ENCODE data around the gene ALAS1. TPM values are rescaled to one million over a fixed set of nuclear protein-coding genes. Genes with fewer than 3 reads are reported as not detected.

Gene ALAS1
- total RNA-seq, 1 donor from 2014 or later: 41.5 TPM

GRCh38 chr3:52173101-52173500, 24.9 kb upstream of the ALAS1 start:
- Histone ChIP-seq H3K36me3 (no peaks in the 10 kb centered on the region), H3K27me3 (no peaks in the 10 kb centered on the region), H3K27ac (no peak overlapping the region), H3K4me3 (no peak overlapping the region), H3K4me1 (peaks cover 10% of the 10 kb centered on the region), H3K9me3 (no peaks in the 10 kb centered on the region)
- TF ChIP-seq POLR2A (IDR thresholded peaks at IDR 0.05): no peak
- TF ChIP-seq, protein P1, sequence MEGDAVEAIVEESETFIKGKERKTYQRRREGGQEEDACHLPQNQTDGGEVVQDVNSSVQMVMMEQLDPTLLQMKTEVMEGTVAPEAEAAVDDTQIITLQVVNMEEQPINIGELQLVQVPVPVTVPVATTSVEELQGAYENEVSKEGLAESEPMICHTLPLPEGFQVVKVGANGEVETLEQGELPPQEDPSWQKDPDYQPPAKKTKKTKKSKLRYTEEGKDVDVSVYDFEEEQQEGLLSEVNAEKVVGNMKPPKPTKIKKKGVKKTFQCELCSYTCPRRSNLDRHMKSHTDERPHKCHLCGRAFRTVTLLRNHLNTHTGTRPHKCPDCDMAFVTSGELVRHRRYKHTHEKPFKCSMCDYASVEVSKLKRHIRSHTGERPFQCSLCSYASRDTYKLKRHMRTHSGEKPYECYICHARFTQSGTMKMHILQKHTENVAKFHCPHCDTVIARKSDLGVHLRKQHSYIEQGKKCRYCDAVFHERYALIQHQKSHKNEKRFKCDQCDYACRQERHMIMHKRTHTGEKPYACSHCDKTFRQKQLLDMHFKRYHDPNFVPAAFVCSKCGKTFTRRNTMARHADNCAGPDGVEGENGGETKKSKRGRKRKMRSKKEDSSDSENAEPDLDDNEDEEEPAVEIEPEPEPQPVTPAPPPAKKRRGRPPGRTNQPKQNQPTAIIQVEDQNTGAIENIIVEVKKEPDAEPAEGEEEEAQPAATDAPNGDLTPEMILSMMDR (IDR thresholded peaks at IDR 0.05): no peak
- TF ChIP-seq POLR2AphosphoS5 (IDR thresholded peaks at IDR 0.05; ENCODE audit: insufficient read depth in 1 of 2, low read depth in 1 of 2): no peak
- DNase-seq (ENCODE audit: extremely low spot score in 2 of 2): peak in 1 of 2 donors; percentile 65
- intact Hi-C loops (cut with DNase I): no loop called here

DNA sequence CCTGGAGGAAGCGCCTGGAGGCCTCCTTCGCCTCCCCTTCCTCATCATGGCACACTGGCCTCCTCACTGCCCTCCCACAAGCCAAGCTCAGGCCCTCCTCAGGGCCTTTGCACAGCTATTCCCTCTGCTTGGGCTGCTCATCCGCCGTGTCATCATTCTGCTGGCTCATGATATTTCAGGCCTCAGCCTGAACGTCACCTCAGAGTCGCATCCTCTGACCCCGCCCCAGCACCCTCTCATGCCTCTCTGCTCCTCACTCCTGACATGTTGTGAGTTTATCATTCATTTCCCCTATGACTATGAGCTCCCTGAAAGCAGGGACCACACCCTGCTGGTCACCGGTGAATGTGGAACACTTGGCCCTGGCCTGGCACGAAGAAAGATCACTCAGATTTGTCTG, 23.1 kb upstream of the ALAS1 start:
- Histone ChIP-seq H3K27me3 (no peaks in the 10 kb centered on the region), H3K9me3 (no peaks in the 10 kb centered on the region), H3K36me3 (no peaks in the 10 kb centered on the region), H3K4me3 (no peak overlapping the region), H3K4me1 (peaks cover 10% of the 10 kb centered on the region), H3K27ac (no peak overlapping the region)
- intact Hi-C loops (cut with DNase I): no loop called here
- no peak for TF ChIP-seq POLR2A (IDR thresholded peaks at IDR 0.05)
- no peak for TF ChIP-seq POLR2AphosphoS5 (IDR thresholded peaks at IDR 0.05; ENCODE audit: insufficient read depth in 1 of 2, low read depth in 1 of 2)
- TF ChIP-seq, protein P1 (IDR thresholded peaks at IDR 0.05): no peak
- DNase-seq (ENCODE audit: extremely low spot score in 2 of 2): peak in 1 of 2 donors; percentile 60

DNA sequence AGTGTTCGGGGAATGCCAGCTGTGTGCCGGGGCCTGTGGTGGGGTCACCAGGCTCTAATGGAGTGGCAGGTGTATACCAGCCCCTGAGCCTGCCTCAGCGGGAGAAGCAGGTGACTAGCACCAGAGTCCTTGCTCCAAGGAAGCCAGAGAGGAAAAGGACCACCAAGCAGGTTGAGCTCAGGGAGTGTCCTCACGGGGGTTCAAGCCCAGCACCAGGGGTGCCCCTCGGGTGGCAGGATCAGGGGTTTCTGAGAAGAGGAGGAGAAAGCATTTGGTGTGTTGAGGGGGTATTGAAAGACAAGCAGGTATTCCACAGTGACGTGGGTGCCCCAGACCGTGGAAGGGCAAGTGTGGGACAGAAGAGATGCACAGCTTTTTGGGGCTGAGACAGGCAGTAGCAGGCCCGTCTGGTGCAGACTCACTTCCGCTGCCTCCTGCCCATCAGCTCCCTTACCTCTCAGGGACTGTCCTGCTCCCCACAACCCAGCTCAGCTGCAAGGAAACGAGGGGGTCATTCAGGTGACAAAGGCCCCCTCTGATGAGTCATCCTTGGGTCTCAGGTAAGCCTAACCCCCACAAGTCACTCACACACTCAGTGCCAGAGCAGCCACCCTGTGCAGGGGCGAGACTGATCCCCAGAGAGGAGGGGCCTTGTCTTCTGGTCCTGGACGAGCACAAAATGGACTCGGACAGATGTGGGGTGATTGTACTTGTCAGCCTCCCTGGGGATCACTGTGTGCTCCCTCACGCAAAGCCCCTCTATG, 22.4 kb upstream of the ALAS1 start:
- no peaks in the 10 kb centered on the region for H3K27me3 ChIP-seq
- H3K4me3 ChIP-seq: no peak overlapping the region
- TF ChIP-seq POLR2AphosphoS5 (IDR thresholded peaks at IDR 0.05; ENCODE audit: insufficient read depth in 1 of 2, low read depth in 1 of 2) (no peak), POLR2A (IDR thresholded peaks at IDR 0.05) (no peak)
- TF ChIP-seq, protein P1 (IDR thresholded peaks at IDR 0.05): no peak
- peak in 1 of 2 donors; percentile 69 for DNase-seq (ENCODE audit: extremely low spot score in 2 of 2)
- H3K27ac ChIP-seq: no peak overlapping the region
- no peaks in the 10 kb centered on the region for H3K36me3 ChIP-seq
- intact Hi-C loops (cut with DNase I): no loop called here
- no peaks in the 10 kb centered on the region for H3K9me3 ChIP-seq
- peaks cover 10% of the 10 kb centered on the region for H3K4me1 ChIP-seq

DNA sequence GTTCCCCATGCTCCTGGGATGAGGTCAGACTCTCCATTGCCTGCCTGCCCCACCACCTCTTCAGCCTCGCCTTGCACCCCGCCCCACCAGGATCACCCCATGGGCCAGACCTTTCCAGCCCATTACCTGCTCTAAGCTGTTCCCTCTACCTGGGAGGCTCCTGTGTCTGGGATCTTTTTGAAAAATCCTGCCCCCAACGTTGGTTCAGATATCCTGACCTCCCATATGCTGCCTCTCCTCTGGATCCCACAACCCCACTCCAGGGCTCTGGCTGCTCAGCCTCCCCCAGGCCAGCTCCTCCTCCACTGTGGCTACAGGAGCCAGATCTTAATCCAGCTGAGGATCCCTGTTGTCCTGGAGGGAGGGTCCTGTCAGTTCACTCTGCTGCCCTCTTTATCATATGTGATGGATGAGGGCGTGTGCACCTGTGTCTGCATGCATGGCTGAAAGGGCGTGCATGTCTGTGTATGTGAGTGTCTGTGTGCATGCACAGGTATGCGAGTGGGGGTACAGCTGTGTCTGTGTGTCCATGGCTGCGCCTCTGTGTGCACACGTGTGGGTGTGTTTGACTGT, 21.7 kb upstream of the ALAS1 start:
- H3K27ac ChIP-seq: no peak overlapping the region
- H3K4me1 ChIP-seq: peaks cover 10% of the 10 kb centered on the region
- TF ChIP-seq POLR2A (IDR thresholded peaks at IDR 0.05) (no peak), POLR2AphosphoS5 (IDR thresholded peaks at IDR 0.05; ENCODE audit: insufficient read depth in 1 of 2, low read depth in 1 of 2) (no peak)
- TF ChIP-seq, protein P1 (IDR thresholded peaks at IDR 0.05): no peak
- intact Hi-C loops (cut with DNase I): no loop called here
- H3K4me3 ChIP-seq: no peak overlapping the region
- H3K9me3 ChIP-seq: no peaks in the 10 kb centered on the region
- peak in 1 of 2 donors; percentile 62 for DNase-seq (ENCODE audit: extremely low spot score in 2 of 2)
- H3K36me3 ChIP-seq: no peaks in the 10 kb centered on the region
- H3K27me3 ChIP-seq: no peaks in the 10 kb centered on the region
